ENCODE data around the gene RAET1G.
A peak's percentile ranks its signal among the peaks of the same experiment; 100 is the strongest.
"Not testable (repeated sequence)": the region's sequence is repeated elsewhere in the genome, so short reads cannot be mapped to it uniquely, and the experiment has no call there.

RAET1G gene

DNA sequence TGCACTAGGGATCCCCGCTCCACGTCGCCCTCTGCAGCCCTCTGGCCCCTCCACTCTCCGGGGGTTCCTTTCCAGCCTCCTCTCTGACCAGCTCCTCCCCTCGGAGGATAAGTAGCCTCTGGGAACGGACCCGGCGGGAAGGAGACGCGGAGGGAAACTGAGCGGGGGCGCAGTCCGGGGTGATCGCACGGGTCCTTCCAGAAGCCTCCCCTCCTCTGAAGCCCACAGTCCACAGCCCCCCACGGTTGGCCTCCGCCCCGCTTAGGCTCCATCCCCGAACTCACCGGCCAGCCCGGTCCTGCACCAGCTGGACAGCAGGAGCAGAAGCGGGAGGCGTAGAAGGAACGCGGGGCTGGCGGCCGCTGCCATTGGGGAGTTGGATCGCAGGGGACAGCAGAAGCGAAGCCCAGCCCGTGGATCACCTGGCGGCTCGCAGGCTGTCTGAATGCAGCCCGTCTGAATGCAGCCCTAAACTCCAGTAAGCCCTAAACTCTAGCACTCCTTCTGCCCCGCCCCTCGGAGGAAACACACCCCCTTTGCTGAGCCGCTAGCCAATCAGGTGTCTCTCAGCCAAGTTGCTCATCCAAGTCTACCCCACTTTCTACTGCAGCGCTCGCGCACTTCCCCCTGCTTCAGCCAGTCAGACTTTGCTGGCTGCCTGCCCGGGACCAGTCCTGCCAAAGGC lies at the start of gene RAET1G:
Gene RAET1G (minus strand): TSS at position 480 of the 685 bp plus-strand sequence. CDS start 111 bp downstream, at position 369.
- no peak for DNase-seq

DNA sequence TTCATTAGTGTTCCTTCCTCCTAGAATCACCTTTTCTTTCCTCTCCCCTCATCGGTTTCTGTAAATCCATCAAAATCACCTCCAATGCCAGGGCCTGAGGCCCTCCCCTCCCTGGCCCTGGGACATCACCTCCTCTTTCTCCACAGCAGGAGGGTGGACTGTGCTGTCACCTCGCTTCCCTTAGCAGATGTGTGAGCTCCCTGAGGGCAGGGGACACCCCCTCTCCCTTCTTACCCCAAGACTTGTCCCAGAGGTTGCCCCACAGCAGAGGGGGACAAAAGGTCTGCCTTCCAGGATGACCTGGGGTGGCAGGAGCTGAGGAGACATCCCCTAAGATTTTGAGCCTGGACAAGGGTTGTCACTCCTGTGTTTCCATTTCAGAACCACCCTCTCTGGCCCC lies 46.7 kb upstream of the RAET1G start:
- no peak for DNase-seq

GRCh38 chr6:149968909-149969308 lies 46.0 kb upstream of the RAET1G start:
- DNase-seq: not testable (repeated sequence)

DNA sequence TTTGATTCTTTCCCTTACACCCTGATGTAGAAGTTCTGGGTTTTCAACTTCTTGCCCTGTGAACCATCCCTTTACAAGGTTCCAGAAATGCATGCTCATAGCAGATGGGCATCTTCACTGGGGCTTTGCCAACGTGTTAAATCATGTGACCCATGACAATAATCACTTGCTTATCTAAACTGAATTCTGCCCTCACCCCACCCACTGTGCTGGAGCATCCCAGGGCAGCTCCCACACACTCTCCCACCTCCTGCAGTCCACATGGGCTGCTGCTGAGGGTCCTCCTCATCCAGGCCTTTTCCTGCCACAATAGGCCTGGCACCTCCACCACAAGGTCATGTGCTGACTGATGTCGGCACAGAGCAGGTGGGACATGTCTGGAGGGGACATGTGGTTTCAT lies 45.1 kb upstream of the RAET1G start:
- not testable (repeated sequence) for DNase-seq

- DNase-seq: no peak
Observed at GRCh38 chr6:149967591-149967990, 44.7 kb upstream of the RAET1G start.

DNA sequence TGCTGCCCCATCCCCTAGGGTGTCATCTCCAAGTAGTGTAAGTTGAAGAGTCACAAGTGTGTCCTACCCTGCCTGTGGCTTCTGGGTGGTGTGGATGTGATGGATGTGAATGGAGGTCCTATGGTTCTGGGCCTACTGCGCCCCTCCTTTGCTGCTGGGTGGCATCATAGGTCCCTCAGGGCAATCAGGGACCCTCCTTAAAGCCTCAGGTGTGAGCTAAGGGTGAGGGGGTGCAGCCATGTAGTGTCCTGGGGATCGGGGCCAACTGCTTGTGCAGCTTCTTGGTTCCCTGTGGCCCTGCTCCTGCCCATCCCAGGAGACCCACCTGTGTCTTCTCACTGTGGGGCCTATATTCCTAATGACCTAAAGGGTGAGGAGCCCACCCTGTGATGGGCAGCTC lies 43.4 kb upstream of the RAET1G start:
- not testable (repeated sequence) for DNase-seq

GRCh38 chr6:149965194-149966020 lies 42.5 kb upstream of the RAET1G start:
- no peak for DNase-seq

- no peak for DNase-seq
Observed at GRCh38 chr6:149964308-149965193, 41.6 kb upstream of the RAET1G start.

GRCh38 chr6:149963462-149964307 lies 40.8 kb upstream of the RAET1G start, which contains the start of gene ULBP1:
Gene ULBP1, plus strand, starts transcription at chr6:149963943. Its CDS starts 107 bp downstream, at chr6:149964050.
- peak; percentile 18 for DNase-seq

DNA sequence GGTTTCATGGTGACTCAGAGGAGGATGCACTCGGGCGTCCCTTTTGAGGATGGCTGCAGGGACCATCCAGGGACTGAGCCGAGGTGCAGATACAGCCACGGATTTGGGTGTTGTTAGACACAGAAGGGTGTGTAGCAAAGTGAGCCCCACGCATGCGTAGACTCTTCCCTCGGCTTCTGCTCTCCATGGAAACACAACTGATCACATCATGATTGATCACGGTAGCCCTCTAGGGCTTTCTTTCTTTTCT lies 40.2 kb upstream of the RAET1G start:
- no peak for DNase-seq

DNA sequence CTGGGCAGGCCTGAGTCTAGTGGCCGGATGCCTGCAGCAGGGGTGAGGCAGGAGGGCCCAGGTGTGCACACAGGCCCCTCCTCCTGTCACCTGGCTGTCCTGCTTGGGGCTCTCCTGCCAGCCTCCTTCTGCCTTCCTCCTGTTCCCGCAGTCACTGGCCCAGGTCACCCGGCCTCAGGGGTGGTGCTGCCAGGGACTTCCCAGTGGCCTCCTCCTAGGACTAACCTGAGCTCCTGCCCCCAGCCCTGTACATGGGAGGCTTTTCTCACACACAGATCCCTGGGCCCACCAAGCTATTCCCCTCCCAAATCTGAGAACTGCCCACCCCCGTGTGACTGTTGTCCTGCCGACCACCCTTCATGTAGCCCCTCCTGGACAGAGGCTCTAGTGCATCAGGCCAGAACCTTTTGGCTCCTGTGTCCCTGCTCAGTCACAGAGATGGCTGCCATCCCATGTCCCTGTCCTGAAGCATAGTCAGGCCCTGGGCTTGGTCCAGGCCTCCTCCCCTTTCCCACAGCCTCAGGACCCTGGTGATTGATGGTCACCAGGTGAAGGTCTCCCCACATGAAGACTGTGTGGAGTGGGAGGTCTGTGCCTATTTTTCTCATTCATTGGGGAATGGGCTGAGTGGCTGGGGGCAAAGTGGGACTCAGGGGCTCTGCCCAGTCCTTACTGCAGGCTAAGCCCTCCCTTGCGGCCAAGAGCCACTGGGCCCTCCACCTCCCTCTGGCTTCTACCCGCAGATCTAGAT lies 39.7 kb upstream of the RAET1G start:
- no peak for DNase-seq

GRCh38 chr6:149961728-149962425 lies 39.0 kb upstream of the RAET1G start:
- DNase-seq: no peak

- no peak for DNase-seq
Observed at GRCh38 chr6:149960488-149960887, 37.6 kb upstream of the RAET1G start.

DNA sequence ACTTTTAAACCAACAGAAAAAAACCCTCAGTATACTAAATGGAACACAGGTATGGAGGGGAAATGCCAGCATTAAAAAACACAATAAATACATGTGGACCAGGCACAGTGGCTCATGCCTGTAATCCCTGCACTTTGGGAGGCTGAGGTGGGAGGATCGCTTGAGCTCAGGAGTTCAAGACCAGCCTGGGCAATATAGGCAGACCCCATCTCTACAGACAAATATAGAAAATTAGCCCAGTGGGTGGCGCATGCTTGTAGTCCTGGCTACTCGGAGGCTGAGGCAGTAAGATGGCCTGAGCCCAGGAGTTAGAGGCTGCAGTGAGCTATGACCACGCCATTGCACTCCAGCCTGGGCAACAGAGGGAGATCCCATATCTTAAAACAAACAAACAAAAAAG lies 36.9 kb upstream of the RAET1G start:
- DNase-seq: not testable (repeated sequence)

DNA sequence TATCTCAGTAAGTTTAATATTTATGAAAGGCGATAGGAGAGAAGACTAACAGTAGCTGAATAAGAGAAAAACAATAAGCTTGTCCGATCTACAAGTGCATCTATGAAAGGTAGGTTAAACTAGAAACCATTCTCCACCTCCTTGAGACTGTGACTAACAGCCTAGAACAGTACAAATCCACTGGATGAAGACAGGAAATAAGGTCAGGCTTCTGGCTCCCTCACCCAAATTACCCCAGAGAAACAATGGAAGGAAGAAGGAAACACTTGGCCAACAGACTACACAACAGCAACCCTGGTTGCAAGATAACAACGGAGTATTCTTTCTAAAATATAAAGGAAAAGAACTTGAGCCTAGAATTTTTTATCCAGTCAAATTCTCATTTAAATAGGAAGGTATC lies 35.2 kb upstream of the RAET1G start:
- DNase-seq: not testable (repeated sequence)

DNA sequence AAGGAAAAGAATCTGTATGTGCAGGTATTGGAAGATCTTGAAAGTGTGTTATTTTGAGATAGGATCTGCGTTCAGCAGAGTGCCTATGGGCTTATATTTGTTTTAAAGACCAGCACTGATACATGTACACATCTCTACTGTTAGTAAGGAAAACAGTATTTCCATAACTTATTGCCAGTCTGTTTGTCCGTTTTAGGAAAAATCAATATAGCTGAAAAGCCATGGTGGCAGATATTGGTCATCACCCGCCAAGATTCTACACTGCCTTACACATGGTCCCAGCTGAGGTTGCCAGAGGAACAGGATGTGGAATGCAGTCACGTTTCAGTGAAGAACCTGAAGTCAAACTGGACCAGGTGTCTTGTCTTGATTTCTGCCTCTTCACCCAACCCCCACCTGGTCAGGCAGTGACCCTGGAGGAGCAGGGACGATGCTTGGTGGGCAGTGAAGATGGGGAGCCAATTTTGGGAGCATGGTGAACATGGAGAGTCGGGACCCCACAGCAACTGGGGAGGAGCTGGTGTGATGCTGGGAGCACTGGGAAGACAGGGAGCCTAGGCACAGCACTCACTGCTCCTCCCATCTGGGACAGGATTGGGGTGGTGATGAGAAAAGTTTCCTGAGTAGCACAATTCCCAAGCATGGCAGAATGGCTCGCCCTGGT lies 32.9 kb upstream of the RAET1G start:
- DNase-seq: not testable (repeated sequence)

DNA sequence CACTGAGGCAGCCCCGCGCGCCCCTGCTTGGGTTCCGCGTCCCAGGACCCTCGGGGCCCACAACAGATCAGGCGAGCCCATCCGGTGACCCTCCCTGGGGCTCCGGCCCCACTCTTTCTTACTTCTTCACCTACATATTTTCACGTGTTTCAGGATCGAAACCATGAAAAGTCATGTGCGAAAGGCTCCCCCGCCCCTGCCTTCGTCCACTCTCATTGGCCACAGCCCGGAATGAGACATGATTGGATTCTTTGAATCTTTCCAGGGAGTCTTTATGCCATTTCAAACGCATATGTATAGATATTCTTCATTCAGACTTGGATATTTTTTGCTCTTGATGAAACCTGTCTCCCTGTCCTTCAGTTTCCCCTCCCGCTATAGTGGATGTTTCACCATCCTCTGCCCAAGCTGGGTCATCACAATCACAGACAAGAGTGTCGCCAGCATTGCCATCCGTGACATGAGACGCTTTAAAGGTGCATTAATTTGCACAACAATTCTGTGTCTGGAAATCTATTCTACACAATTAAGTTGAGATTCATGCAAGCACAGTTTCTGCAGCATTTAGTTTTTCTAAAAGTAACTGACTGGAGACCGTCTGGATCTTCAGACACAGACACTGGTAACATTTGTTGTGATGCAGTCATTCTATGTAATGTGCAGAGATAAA lies 32.2 kb upstream of the RAET1G start:
- DNase-seq: not testable (repeated sequence)

DNA sequence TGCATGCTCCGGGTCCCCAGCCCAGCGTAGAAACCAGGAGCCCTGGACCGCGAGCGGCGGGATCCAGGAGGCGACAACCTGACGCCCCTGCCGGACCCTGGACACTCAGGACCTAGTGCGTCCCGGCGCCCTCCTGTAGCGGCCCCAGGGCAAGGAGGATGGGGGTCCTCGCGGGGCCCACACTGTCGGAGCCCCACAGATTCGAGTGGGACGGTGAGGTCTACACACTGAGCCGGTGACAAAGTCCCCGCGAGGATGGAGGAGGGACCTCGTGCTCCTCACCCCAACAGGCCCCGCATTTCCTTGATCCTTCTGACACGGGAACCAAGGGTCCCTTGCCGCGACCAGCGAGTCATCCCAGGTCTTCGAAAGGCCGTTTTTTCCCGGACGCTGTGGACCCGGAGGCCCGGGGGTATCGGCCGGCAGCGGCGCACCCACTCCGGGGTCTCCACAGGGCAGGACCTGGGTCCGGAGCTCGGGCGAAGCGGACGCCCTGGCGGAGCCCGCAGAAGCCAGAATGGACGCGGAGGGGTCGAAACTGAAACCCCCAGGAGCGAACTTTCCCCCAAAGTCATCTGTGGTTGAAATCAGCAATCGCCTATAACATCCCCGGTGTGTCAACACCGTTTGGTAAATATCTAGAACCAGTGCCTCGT lies 31.5 kb upstream of the RAET1G start:
- DNase-seq: not testable (repeated sequence)

GRCh38 chr6:149953934-149954327 lies 31.0 kb upstream of the RAET1G start:
- DNase-seq: not testable (repeated sequence)
